Neural crest cell (in vitro differentiated cells): ENCODE data around the gene GLYATL3. TPM values are rescaled to one million over a fixed set of nuclear protein-coding genes. Genes with fewer than 3 reads are reported as not detected.

Source experiments
- DNase-seq: peaks from one replicate; pipeline ENCODE4 v3.0.0; 2021; ENCODE audit warnings: low read depth, mixed read lengths, low spot score
- H3K27ac Mint-ChIP-seq: one replicate; pipeline ENCODE4 v1.8.0; 2021; ENCODE audit warnings: mild to moderate bottlenecking, mixed read lengths; ENCODE audit not compliant: unreplicated experiment
- H3K27me3 Mint-ChIP-seq: 2 replicates; pipeline ENCODE4 v1.8.0; 2021; ENCODE audit warnings: low read depth, mild to moderate bottlenecking, mixed read lengths
- H3K36me3 Mint-ChIP-seq: 2 replicates; pipeline ENCODE4 v1.8.0; 2021; ENCODE audit warnings: low read depth, mild to moderate bottlenecking, mixed read lengths
- H3K4me1 Mint-ChIP-seq: 2 replicates; pipeline ENCODE4 v1.8.0; 2021; ENCODE audit warnings: mixed read lengths
- H3K4me3 Mint-ChIP-seq: one replicate; pipeline ENCODE4 v1.8.0; 2021; ENCODE audit warnings: mild to moderate bottlenecking, mixed read lengths
- H3K9me3 Mint-ChIP-seq: 2 replicates; pipeline ENCODE4 v1.8.0; 2021; ENCODE audit warnings: mixed read lengths
- CTCF ChIP-seq: fragments of 200-600 bp; sonication (generic); conservative IDR thresholded peaks from 2 replicates; pipeline ENCODE4 v1.5.0; 2021; ENCODE audit warnings: antibody characterized with exemption, mild to moderate bottlenecking
- total RNA-seq: library from RNA; stranded (reverse); gene quantifications from 2 replicates; pipeline ENCODE4 v1.2.1, GENCODE V29; 2021

The GLYATL3 gene
- total RNA-seq, 1 donor from 2014 or later: not detected

GRCh38 chr6:49553384-49553783 lies 53.7 kb downstream of the GLYATL3 start:
- H3K36me3 Mint-ChIP-seq: no peaks in the 10 kb centered on the region

GRCh38 chr6:49555951-49556350 lies 56.2 kb downstream of the GLYATL3 start:
- Mint-ChIP-seq H3K27ac (no peak overlapping the region), H3K27me3 (peaks cover 19% of the 10 kb centered on the region), H3K9me3 (no peaks in the 10 kb centered on the region), H3K36me3 (no peaks in the 10 kb centered on the region), H3K4me3 (no peak overlapping the region), H3K4me1 (peaks cover 21% of the 10 kb centered on the region)
- no peak for TF ChIP-seq CTCF
- no peak for DNase-seq

More at GRCh38 chr6:49553384-49553783, 53.7 kb downstream of the GLYATL3 start:
- peaks cover 41% of the 10 kb centered on the region for H3K27me3 Mint-ChIP-seq
- DNase-seq: no peak
- peaks cover 25% of the 10 kb centered on the region for H3K4me1 Mint-ChIP-seq
- H3K9me3 Mint-ChIP-seq: no peaks in the 10 kb centered on the region
- no peak overlapping the region for H3K4me3 Mint-ChIP-seq
- H3K27ac Mint-ChIP-seq: no peak overlapping the region
- no peak for TF ChIP-seq CTCF

DNA sequence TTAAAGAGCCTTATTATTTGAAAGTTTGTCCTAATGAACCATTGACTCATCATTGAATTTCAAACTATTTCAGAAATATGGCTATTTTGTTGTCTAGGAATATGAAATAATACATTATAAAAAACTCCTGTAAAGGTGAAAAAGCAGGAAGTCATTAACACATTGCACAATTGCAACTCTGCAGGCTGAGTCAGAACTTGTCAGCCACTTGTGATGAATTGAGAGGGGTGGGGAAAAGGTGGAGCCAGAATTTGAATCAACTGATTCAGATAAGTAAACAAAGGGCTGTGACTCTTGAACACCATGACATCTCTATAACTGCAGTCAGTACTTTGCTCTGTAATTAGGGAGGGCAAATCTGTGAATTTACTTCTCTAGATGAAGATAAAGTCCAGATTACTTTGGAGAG lies 56.7 kb downstream of the GLYATL3 start:
- TF ChIP-seq CTCF: no peak
- peaks cover 18% of the 10 kb centered on the region for H3K4me1 Mint-ChIP-seq
- H3K9me3 Mint-ChIP-seq: no peaks in the 10 kb centered on the region
- no peak overlapping the region for H3K27ac Mint-ChIP-seq
- H3K27me3 Mint-ChIP-seq: peaks cover 14% of the 10 kb centered on the region
- no peaks in the 10 kb centered on the region for H3K36me3 Mint-ChIP-seq
- DNase-seq: no peak
- no peak overlapping the region for H3K4me3 Mint-ChIP-seq

DNA sequence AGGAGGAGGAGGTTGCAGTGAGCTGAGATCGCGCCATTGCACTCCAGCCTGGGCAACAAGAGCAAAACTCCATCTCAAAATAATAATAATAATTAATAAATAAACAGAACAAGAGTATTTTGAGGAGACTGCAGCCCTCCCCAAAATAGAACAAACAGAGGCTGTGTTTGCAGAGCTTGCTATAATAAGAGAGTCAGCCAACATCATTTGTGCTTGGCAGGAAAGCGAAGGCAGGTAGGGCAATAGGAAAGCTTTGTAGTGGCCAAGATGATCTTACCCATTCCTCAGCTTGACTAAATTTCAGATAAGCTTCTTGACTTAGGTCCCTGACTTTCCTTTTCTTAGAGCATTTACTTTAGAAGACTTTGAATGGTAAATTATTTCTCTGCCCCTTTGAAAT lies 57.5 kb downstream of the GLYATL3 start:
- Mint-ChIP-seq H3K27ac (no peak overlapping the region), H3K4me3 (no peak overlapping the region), H3K27me3 (peaks cover 9% of the 10 kb centered on the region), H3K9me3 (no peaks in the 10 kb centered on the region), H3K4me1 (peaks cover 13% of the 10 kb centered on the region), H3K36me3 (no peaks in the 10 kb centered on the region)
- TF ChIP-seq CTCF: no peak
- no peak for DNase-seq

DNA sequence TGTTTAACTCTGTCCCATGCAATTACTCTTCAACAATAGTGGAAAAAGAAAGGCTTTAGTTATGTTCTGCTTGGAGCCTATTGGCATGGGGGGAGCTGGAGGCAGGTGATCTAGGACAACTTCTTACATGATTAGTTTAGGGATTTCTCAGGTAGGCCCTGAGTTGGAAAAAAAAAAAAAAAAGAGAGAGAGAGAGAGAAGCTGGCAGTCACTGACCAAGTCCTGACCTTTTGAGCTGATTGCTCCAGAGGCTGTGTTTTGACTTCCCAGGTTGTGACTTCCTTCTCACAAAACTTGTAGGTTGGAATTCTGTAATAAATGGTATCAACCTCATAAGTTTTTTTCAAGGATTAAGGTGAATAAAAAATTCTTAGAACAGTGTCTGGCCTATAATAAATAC lies 58.5 kb downstream of the GLYATL3 start:
- H3K4me3 Mint-ChIP-seq: no peak overlapping the region
- DNase-seq: no peak
- no peaks in the 10 kb centered on the region for H3K36me3 Mint-ChIP-seq
- H3K9me3 Mint-ChIP-seq: no peaks in the 10 kb centered on the region
- H3K27me3 Mint-ChIP-seq: peaks cover 4% of the 10 kb centered on the region
- no peak overlapping the region for H3K27ac Mint-ChIP-seq
- TF ChIP-seq CTCF: no peak
- H3K4me1 Mint-ChIP-seq: peaks cover 13% of the 10 kb centered on the region
